A673 (cell line): ENCODE results near the gene PRKCQ. TPM values are rescaled to one million over a fixed set of nuclear protein-coding genes. Genes with fewer than 3 reads are reported as not detected.

Experiments
- BruUV-seq: library from RNA; stranded (reverse); fragments of 400-500 nt; replicated peaks from 2 replicates; lab custom pipeline; 2021; lab: Mats Ljungman, UMichigan
- CTCF ChIA-PET: fragments of 300-600 bp; sonication (Branson Sonifier 250); formaldehyde crosslinking; loops from one replicate; lab custom pipeline; 2022; ENCODE audit warnings: antibody characterized with exemption; lab: Charles Lee
- POLR2A ChIA-PET: fragments of 300-600 bp; sonication (Branson Sonifier 250); formaldehyde crosslinking; loops from one replicate; lab custom pipeline; 2022; ENCODE audit warnings: antibody characterized with exemption; ENCODE audit not compliant: low non-redundant PET; lab: Charles Lee
- DNase-seq: peaks from one replicate; pipeline ENCODE4 v3.0.0-alpha.2; 2015; ENCODE audit warnings: low spot score
- H3K27ac ChIP-seq: fragments of 200-600 bp; sonication (generic); 2 replicates; pipeline ENCODE4 v1.5.1; 2016; ENCODE audit warnings: mixed run types, low read depth, mild to moderate bottlenecking, mixed read lengths, antibody characterized with exemption, low read length; ENCODE audit not compliant: poor library complexity, severe bottlenecking
- H3K27me3 ChIP-seq: fragments of 200-600 bp; sonication (generic); replicated peaks from 2 replicates; pipeline ENCODE4 v1.6.1; 2017; ENCODE audit warnings: mixed run types, low read depth, mild to moderate bottlenecking, mixed read lengths, antibody characterized with exemption, low read length; ENCODE audit not compliant: insufficient read depth, poor library complexity
- H3K36me3 ChIP-seq: fragments of 200-600 bp; sonication (generic); 2 replicates; pipeline ENCODE4 v1.6.1; 2016; ENCODE audit warnings: mixed run types, mild to moderate bottlenecking, mixed read lengths, antibody characterized with exemption, low read length; ENCODE audit not compliant: insufficient read depth, poor library complexity, severe bottlenecking
- H3K4me1 ChIP-seq: fragments of 200-600 bp; sonication (generic); 2 replicates; pipeline ENCODE4 v1.6.1; 2017; ENCODE audit warnings: mixed run types, mild to moderate bottlenecking, mixed read lengths, antibody characterized with exemption, low read length; ENCODE audit not compliant: insufficient read depth, poor library complexity, severe bottlenecking
- H3K4me3 ChIP-seq: fragments of 200-600 bp; sonication (generic); 2 replicates; pipeline ENCODE4 v1.5.1; 2016; ENCODE audit warnings: low read depth, mixed run types, mild to moderate bottlenecking, mixed read lengths, low read length; ENCODE audit not compliant: poor library complexity, severe bottlenecking
- H3K9me3 ChIP-seq: fragments of 200-600 bp; sonication (generic); 2 replicates; pipeline ENCODE4 v1.6.1; 2016; ENCODE audit warnings: mixed run types, low read depth, mild to moderate bottlenecking, mixed read lengths, antibody characterized with exemption, low read length; ENCODE audit not compliant: poor library complexity, severe bottlenecking
- CTCF ChIP-seq: fragments of 300-800, 200-600 bp; sonication (generic); conservative IDR thresholded peaks from 2 replicates; pipeline ENCODE4 v1.5.1; 2017; ENCODE audit warnings: low read depth, mild to moderate bottlenecking, antibody characterized with exemption, low read length, moderate library complexity, mixed read lengths
- EZH2 ChIP-seq: fragments of 200-600 bp; sonication (generic); IDR thresholded peaks from 2 replicates; pipeline ENCODE4 v1.6.1; 2017; ENCODE audit warnings: borderline replicate concordance, low read depth, mild to moderate bottlenecking, mixed read lengths, antibody characterized with exemption, low read length; ENCODE audit not compliant: poor library complexity, severe bottlenecking
- intact Hi-C: fragments of 100-400 bp; cut with micrococcal nuclease; formaldehyde crosslinking; loops from one replicate; pipeline ENCODE4 v1.10.0; 2022; ENCODE audit not compliant: unreplicated experiment
- total RNA-seq: library from RNA; stranded (reverse); gene quantifications from 2 replicates; pipeline ENCODE4 v1.2.3, GENCODE V29; 2021

The PRKCQ gene
- total RNA-seq, 1 experiment from 2014 or later = not detected

GRCh38 chr10:6530211-6530840, 49.8 kb downstream of the PRKCQ start:
- TF ChIP-seq CTCF = no peak
- TF ChIP-seq EZH2 = no peak
- H3K4me1 ChIP-seq = no peaks in the 10 kb centered on the region
- POLR2A ChIA-PET = no interaction called here
- no peak overlapping the region for H3K27ac ChIP-seq
- no peaks in the 10 kb centered on the region for H3K9me3 ChIP-seq
- peaks cover 98% of the 10 kb centered on the region for H3K27me3 ChIP-seq
- BruUV-seq = no TSS peak
- CTCF ChIA-PET = no interaction called here
- no peak overlapping the region for H3K4me3 ChIP-seq
- intact Hi-C loops = no loop called here
- H3K36me3 ChIP-seq = no peaks in the 10 kb centered on the region
- DNase-seq = no peak

- CTCF ChIA-PET = no interaction called here
- POLR2A ChIA-PET = no interaction called here
- no TSS peak for BruUV-seq
- Histone ChIP-seq H3K27ac (no peak overlapping the region), H3K9me3 (no peaks in the 10 kb centered on the region), H3K27me3 (peaks cover 100% of the 10 kb centered on the region), H3K36me3 (no peaks in the 10 kb centered on the region), H3K4me1 (no peaks in the 10 kb centered on the region), H3K4me3 (no peak overlapping the region)
- TF ChIP-seq CTCF (no peak), EZH2 (no peak)
- intact Hi-C loops = no loop called here
- no peak for DNase-seq
These were observed 51.7 kb downstream of the PRKCQ start for GRCh38 chr10:6528198-6528950.

- ChIA-PET CTCF (no interaction called here), POLR2A (no interaction called here)
- Histone ChIP-seq H3K4me1 (no peaks in the 10 kb centered on the region), H3K36me3 (no peaks in the 10 kb centered on the region), H3K27me3 (peaks cover 91% of the 10 kb centered on the region), H3K9me3 (no peaks in the 10 kb centered on the region), H3K4me3 (no peak overlapping the region), H3K27ac (no peak overlapping the region)
- no peak for DNase-seq
- intact Hi-C loops = no loop called here
- BruUV-seq = no TSS peak
- TF ChIP-seq EZH2 = no peak
These were observed 54.4 kb downstream of the PRKCQ start for GRCh38 chr10:6525599-6526165.
